GM18499 (cell line): Measurements from ENCODE around the gene CDC42BPB.
"Not testable (repeated sequence)": the region's sequence is repeated elsewhere in the genome, so short reads cannot be mapped to it uniquely, and the experiment has no call there.

Experiments
- ATAC-seq: cut with Tn5 transposase; IDR thresholded peaks from one replicate; pipeline ENCODE4 v1.9.1; 2021; ENCODE audit warnings: moderate number of reproducible peaks; ENCODE audit not compliant: insufficient read depth, unreplicated experiment

Gene CDC42BPB

GRCh38 chr14:102932484-102933248, 124.7 kb downstream of the CDC42BPB start:
- no peak for ATAC-seq

GRCh38 chr14:102931580-102932285, 125.6 kb downstream of the CDC42BPB start:
- no peak for ATAC-seq

- ATAC-seq: no peak
Observed at GRCh38 chr14:102930753-102931579, 126.4 kb downstream of the CDC42BPB start.

- no peak for ATAC-seq
Observed at GRCh38 chr14:102930138-102930752, 127.1 kb downstream of the CDC42BPB start.

- ATAC-seq: no peak
Observed at GRCh38 chr14:102929241-102930137, 127.9 kb downstream of the CDC42BPB start.

GRCh38 chr14:102928412-102929240, 128.7 kb downstream of the CDC42BPB start:
- no peak for ATAC-seq

- no peak for ATAC-seq
Observed at GRCh38 chr14:102927878-102928411, 129.4 kb downstream of the CDC42BPB start.

GRCh38 chr14:102927346-102927877, 129.9 kb downstream of the CDC42BPB start:
- no peak for ATAC-seq

- not testable (repeated sequence) for ATAC-seq
Observed at GRCh38 chr14:102926840-102927239, 130.5 kb downstream of the CDC42BPB start.

GRCh38 chr14:102926104-102926503, 131.2 kb downstream of the CDC42BPB start:
- ATAC-seq: no peak

- no peak for ATAC-seq
Observed at GRCh38 chr14:102925646-102926045, 131.7 kb downstream of the CDC42BPB start.

GRCh38 chr14:102924632-102925588, 132.4 kb downstream of the CDC42BPB start:
- no peak for ATAC-seq

- no peak for ATAC-seq
Observed at GRCh38 chr14:102923925-102924486, 133.3 kb downstream of the CDC42BPB start.

GRCh38 chr14:102923201-102923924, 134.0 kb downstream of the CDC42BPB start:
- no peak for ATAC-seq

- ATAC-seq: no peak
Observed at GRCh38 chr14:102922490-102923200, 134.7 kb downstream of the CDC42BPB start, which contains the start of gene AMN. TSS of gene AMN (plus strand) at chr14:102922663. CDS start at chr14:102922689, 26 bp downstream.
